Caki2 (cell line): ENCODE measurements around the gene PDE7B. TPM values are rescaled to one million over a fixed set of nuclear protein-coding genes. Genes with fewer than 3 reads are reported as not detected.
A peak's percentile ranks its signal among the peaks of the same experiment; 100 is the strongest.
"Not testable (repeated sequence)": the region's sequence is repeated elsewhere in the genome, so short reads cannot be mapped to it uniquely, and the experiment has no call there.

Source experiments
- DNase-seq: peaks from one replicate; pipeline ENCODE4 v3.0.0-alpha.2; 2015; ENCODE audit warnings: low read depth
- in situ Hi-C: cut with HindIII; loops from 2 replicates; pipeline ENCODE4 v1.10.0; 2016; ENCODE audit warnings: low sequenced_read_pairs, low pct_unique_long_range_greater_than_20kb, mixed read lengths
- total RNA-seq: library from RNA; depleted of rRNA; stranded (reverse); fragments of >200 nt; shearing (Covaris generic); gene quantifications from 2 replicates; pipeline ENCODE4 v1.2.3, GENCODE V29; 2014; ENCODE audit warnings: low replicate concordance

PDE7B gene
- total RNA-seq, 1 experiment from 2014 or later: 0.07 TPM

DNA sequence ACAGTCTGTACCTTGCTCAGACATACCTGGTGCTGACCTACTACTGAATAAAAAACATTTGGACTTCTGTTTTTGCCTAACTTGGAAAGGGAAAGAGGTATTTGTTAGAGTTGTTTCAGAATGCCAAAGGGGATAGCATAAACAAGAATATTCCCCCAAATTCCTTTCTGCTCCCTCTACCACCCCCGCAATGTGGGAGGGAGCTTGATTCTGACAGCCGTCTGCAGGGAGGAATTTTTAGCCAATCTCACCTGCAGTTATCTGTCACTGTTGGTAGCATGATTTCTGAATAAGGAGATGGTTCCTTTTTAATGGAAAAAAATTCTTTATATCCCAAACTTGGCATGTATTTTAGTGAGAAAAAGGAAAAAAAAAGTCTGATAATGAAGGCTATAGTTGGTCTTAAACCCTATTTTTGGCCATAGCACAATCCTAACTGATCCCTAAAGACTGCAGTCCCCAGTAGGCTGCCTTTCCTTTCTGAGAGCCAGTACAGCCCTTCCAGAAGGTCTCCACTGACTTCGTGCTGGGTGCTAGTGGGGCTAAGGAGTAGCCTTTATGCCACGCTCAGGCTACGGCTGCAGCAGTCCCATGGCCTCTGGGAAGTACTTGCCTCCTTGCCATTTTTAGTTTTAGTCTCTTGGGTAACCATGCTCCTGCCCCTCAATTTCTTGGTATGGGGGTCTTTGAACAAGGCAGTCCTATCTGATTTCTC, 13.6 kb upstream of the PDE7B start:
- DNase-seq: no peak
- in situ Hi-C loops: no loop called here

DNA sequence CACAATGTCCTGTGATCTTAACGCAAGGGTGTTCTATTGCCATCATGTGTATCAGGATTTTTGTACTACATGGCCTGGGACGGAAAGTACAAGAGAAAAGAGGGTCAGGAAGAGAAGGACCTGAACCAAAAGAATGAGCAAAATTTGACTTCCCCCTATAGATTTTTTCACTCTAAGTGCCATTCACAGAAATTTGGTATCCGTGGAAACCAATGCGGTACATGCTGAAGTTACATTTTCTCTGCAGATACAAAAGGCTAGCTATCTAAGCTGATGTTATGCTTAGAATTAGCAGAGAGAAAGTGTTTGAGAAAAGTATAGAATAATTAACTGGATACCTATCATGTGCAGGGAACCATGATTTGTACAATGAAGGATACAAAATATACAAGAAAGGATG, 12.4 kb upstream of the PDE7B start:
- no peak for DNase-seq
- in situ Hi-C loops: no loop called here

DNA sequence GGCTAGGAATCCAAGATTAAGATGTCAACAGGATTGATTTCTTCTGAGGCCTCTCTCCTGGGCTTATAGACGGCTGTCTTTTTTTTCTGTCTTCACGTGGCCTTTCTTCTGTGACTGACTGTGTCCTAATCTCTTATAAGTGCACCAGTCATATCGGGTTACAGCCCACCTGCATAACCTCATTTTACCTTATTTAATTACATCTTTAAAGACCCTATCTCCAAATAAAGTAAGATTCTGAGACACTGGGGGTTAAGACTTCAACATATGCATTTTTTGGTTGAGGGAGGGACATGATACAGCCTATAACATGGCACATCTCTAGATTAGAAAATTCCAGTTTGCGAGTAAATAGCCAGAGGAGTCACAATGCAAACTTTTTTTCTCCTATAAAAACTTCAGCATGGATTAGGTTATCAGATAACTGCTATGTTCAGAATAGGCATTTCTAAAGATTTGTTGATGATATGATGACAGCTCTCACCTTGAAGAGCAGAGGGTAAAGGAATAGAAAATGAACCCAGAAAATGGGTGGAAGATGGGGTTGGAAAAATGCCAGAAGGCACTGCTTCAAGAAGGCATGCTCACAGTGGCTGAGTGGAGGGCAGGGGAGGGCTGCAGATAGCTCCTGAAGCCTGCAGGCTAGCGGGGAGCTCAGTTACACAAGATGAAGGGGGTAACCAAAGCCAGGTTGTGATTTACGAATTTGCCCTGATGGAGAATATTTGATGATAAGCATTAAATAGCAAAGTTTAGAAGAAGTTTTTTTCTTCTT, 8.7 kb upstream of the PDE7B start:
- DNase-seq: no peak
- in situ Hi-C loops: no loop called here

DNA sequence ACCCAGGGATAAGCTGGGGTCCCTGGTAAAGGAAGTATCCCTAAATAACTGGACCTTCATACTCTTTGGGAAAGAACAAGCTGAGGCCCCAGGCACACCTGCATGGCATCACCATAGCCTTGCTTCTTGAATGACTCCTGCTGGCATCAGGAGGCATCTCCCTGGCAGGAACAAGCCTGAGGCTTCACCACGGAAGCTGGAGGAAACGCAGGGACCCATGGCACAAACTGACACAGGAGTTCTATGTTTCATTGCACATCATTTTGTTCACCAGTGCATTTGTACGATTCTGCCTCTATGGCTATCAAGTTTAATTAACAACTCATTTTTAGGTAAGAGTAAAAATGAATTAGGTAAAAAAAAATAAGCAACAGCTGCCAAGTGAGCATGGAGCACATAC, 619 bp upstream of the PDE7B start:
- no peak for DNase-seq
- in situ Hi-C loops: no loop called here

DNA sequence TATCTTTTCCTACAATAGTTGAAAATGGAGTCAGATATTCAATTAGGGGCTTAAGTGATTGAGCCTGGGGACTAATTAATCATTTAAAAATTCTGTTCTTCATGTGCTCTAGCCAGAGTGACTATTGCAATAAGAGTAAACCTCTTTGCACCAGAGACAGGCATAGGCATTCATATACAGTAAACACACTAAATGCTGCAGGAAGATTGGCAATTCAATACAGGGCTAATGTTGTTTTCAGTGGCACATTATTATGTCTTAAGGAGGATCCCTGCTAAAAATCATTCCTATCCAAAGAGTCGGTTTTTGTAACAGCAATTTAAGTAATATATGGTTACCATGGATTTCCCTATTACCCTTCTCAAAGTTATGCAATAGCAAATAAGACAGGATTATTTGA, 1.2 kb downstream of the PDE7B start:
- no peak for DNase-seq
- in situ Hi-C loops: no loop called here

DNA sequence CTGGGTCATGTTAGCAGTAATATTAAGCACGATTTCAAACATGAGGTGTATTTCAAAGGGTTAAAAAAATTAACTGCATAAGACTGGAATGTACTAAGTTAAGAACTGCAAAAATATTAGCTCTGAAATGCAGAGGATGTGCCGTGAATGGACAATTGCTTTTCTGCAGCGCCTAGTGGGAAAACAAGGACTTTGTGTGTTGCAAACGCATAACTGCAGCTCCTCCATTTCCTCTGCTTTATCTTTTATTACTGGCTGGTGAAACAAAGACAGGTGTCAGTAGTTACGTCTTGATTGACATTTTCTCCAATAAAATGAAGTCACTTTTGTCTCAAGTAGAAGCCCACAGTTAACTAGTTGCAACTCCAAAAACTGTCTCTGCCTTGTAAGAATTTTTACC, 1.7 kb downstream of the PDE7B start:
- no peak for DNase-seq
- in situ Hi-C loops: no loop called here

DNA sequence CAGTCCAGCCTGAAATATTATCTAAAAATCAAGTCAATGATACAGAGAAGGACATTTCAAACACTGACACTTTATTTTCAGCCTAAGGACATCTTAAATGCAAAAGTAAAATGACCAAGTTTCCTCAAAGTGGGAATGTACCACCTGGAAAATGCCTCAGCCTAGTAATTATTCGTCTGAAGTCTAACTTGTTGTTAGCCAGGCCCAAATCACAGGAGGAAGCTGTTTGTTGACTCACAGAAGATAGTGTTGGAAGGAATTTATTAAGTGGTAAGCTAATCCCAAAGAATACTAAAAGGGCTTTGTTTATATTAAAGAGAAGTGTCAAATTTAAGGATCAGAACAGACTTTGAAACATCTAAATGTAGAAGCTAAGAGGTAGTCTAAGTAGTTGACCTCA, 2.5 kb downstream of the PDE7B start:
- no peak for DNase-seq
- in situ Hi-C loops: no loop called here

DNA sequence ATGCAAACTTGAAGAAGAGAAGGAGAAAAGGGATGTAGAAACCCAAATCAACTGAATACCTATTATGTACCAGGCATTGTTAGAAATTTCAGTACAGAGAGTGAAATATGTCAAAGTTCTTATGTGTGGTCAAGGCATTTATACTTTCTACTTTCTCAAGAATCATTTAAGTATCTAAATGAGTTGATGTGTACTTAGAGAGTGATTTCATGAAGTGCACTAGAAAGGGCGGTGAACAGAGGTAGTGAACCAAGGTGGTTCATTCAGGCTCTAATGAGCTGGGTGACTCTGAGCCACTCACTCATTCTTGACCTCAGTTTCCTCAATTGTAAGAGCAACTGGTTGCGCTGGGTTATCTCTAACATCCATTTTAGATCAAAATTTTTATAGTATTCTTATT, 3.3 kb downstream of the PDE7B start:
- in situ Hi-C loops: no loop called here
- DNase-seq: no peak

DNA sequence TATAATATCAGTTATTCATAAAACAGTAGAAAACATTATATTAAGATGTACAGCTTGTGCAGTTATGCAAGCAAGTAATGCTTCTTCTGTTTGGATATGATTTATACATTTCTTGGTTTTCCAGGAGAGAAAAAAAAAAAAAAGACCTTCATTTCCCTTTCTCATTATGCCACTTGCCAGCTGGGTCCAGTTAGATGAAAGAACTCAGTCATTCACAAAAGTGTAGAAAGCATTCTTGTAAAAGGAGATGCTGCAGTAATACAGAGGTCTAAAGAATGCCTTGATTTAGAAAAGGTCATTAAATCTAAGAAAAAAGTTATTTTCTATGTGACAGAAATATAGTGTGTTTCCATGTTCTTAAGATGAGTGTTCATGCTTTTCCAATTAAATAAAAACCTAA, 7.4 kb downstream of the PDE7B start:
- no peak for DNase-seq
- in situ Hi-C loops: no loop called here

DNA sequence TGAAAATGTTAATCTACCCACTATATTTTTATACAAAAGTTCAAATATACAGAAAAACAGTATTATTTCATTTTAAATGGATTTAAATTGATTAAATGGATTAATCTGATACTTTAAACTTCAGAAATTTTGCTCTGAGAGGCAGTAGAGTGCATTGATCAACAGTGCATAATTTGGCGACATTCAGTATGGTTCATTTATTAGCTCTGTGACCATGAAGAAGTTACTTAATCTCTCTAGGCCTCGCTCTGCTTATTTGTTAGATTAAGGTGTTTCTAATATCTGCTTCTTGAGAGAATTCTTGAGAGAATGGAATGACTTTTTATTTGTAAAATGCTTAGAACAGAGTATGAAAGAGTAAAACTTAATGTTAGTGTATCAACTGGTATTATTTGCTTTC, 8.9 kb downstream of the PDE7B start:
- DNase-seq: no peak
- in situ Hi-C loops: no loop called here

DNA sequence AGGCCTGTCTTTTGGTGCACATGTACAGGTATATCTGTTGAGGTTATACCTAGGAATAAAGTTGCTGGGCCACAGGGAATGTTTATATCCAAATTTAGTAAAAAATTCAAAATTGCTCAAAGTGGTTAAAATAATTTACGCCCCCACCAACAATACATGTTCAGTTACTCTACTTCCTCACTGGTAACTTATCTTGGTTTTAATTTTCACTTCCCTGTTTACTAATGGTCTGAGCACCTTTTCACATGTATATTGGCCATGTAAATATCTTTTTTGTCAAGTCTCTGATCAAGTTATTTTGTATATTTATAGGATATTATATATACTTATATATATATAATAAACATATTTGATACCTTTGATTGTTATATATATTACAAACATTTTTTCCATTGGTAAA, 9.7 kb downstream of the PDE7B start:
- DNase-seq: no peak
- in situ Hi-C loops: no loop called here

DNA sequence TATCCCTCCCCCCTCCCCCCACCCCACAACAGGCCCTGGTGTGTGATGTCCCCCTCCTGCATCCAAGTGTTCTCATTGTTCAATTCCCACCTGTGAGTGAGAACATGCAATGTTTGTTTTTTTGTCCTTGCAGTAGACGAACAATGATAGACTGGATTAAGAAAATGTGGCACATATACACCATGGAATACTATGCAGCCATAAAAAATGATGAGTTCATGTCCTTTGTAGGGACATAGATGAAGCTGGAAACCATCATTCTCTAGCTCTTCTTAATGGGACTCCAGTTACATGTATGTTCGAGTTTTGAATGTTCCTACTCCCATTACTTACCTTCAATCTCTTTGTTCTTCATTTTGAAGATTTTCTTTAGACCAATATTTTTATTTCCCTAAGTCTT, 13.4 kb downstream of the PDE7B start:
- DNase-seq, in situ Hi-C loops: not testable (repeated sequence)

DNA sequence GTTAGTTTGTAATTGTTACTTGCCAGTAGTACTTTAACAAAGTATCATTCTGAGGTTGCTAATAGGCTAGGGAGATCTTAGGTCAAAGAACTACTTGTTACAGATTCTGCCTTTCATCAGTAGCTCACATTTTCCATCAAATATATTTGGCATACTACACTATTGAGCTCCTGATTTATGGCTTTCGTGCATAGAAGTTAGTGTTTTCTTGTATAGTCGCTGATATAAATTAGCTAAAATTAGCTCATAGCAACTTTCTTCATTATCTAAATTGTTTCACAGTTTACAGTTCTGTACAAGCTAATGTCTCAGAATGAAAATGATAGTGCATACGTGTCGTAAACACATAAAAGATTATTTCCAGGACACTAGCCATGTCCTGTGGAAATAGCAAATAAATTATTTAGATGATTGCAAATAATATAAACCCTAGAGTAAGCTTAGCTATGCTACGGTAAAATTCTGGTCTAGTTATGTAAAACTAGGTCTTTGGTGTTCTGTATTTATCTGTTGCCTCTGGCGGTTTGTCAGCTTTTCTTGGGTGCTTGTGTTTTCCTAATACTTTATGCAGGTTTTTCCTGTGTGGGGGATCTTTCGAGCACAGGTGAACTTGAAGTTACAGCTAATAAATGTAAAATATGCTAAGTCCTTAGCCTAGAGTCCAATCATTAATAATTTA, 15.1 kb downstream of the PDE7B start:
- DNase-seq: no peak
- in situ Hi-C loops: no loop called here

DNA sequence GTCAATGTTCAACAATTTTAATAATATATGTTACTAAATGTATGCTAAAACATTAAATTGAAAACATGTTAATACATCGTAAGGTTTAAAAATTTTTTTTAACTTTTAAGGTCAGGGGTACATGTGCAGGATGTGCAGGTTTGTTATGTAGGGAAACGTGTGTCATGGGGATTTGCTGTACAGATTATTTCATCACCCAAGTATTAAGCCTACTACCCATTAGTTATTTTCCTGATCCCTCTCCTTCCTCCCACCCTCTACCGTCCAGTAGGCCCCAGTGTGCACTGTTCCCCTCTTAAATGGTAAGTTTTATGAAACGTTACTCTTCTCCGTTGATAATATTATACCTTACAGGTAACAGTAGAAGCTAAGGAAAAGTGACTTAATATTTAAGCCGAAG, 15.8 kb downstream of the PDE7B start:
- no peak for DNase-seq
- in situ Hi-C loops: no loop called here

DNA sequence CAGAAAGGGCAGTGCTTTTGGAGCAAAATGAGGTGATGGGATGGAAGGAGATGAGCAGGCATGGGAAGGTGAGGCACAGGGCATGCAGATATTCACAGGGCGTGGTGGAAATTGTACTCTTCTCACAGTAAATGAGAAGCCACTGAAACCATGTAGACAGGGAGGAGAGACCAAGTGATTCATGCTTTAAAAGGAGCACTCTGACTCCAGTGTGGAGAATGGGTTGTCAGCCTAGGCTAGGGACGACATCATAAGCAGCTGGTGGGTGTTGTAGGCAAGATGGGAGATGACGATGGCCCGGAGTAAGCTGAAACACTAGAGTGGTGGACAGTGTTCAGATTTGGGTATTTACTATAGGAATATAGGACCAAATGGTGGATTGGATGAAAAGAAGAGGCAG, 18.4 kb downstream of the PDE7B start:
- no peak for DNase-seq
- in situ Hi-C loops: no loop called here

DNA sequence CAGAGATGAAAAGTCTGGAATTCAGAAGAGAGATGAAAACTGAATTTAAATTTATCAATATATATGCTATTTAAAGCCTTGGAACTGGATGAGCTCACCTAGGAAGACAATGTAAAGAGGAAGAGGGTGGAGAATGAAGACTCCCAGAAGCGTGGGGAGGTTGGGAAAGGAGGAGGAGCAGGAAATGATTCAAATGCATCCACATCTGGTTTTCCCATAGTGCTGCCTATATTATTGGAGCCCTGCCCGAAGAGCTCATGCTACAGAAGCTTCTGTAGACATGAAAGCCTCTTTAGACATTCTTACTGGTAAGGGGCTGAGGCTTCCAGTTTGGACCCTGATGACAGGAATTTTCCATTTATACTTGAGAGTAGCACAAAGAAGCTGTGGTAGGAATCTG, 19.2 kb downstream of the PDE7B start:
- no peak for DNase-seq
- in situ Hi-C loops: no loop called here

DNA sequence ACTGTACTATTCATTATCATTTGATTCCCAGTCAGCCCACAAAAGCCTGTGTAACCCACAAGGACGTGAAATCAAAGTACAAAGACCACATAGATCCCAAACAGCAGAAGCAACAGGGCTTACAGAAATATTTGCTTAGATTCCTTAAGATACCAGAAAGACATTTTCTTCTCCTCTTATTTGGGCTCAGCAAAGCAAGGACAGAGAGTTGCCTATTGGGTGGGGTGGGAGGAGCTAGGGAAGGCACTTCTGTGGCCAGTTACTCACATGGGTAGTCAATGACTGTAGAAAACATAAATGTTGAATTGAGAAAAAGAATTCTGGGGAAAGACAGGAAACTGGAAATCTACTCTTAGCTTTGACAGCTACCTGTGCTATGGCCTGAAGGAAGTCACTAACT, 19.8 kb downstream of the PDE7B start:
- DNase-seq: peak; percentile 62
- in situ Hi-C loops: no loop called here

DNA sequence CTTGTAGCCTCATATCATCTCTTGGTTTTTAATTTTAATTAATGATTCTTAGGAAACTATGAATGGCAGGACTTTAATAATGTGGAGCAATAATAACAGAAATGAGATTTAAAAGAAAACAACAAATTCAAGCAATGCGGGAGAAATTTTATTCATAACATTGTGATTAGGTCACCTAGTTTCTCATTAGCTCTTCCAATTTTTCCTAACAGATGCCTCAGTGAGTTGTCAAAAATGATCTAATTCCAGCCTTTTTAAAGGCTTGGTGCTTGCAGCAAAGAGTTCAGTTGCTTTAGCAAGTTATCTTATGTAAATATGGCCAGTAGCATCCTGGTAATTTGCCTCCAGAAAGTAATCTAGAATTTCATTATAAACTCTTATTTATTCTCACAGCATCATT, 20.4 kb downstream of the PDE7B start:
- in situ Hi-C loops: no loop called here
- DNase-seq: peak; percentile 66

DNA sequence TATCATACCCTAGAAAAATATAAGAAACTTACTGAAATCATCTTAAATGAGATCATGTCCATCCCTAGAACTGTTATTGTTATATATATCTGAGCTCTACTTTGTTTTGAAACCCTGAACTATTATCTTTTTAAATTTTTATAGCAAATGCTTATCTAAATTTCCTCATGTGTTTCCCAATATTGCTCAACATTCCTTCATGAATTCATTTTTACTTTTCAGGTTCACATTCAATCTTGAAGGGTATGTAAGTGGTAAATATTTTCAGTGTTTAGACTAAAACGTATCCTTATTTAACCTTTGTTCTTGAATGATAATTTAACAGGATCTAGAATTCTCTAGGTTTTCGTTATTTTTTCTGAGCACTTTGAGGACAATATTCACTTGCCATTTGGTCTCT, 23.9 kb downstream of the PDE7B start:
- DNase-seq: no peak
- in situ Hi-C loops: no loop called here
